GM12878 (cell line): ENCODE results near the gene ZC3H10. TPM values are rescaled to one million over a fixed set of nuclear protein-coding genes. Genes with fewer than 3 reads are reported as not detected.

ENCODE experiments used
- ATAC-seq: fragments of 200-7000 bp; cut with Tn5 transposase; 3 replicates; pipeline ENCODE4 v1.9.1; 2020; ENCODE audit warnings: mild to moderate bottlenecking, moderate library complexity
- BruUV-seq: library from RNA; stranded (reverse); fragments of 400-500 nt; replicated peaks from 2 replicates; lab custom pipeline; 2021; lab: Mats Ljungman, UMichigan
- CTCF ChIA-PET: fragments of 300-600 bp; sonication (Branson Sonifier 250); formaldehyde crosslinking; extraction: SDS; loops from one replicate; lab custom pipeline; 2021; ENCODE audit warnings: inconsistent platforms; lab: Yijun Ruan, JAX
- POLR2A ChIA-PET: fragments of 350-600 bp; formaldehyde crosslinking; extraction: SDS; loops from one replicate; lab custom pipeline; 2021; ENCODE audit warnings: inconsistent platforms; lab: Charles Lee
- RAD21 ChIA-PET: fragments of 300-600 bp; sonication (Branson Sonifier 250); formaldehyde crosslinking; loops from one replicate; lab custom pipeline; 2023; ENCODE audit warnings: antibody characterized with exemption; ENCODE audit not compliant: unreplicated experiment; lab: Charles Lee
- SMC1A ChIA-PET: fragments of 300-600 bp; sonication (Branson Sonifier 250); formaldehyde crosslinking; loops from one replicate; lab custom pipeline; 2023; ENCODE audit not compliant: unreplicated experiment, uncharacterized antibody; lab: Charles Lee
- DNase-seq: peaks from one replicate; pipeline ENCODE4 v3.0.0-alpha.2; 2011; ENCODE audit warnings: low read depth, low spot score
- FAIRE-seq: peaks from 3 replicates; lab custom pipeline; 2011; peaks lifted over from hg19 to GRCh38; lab: Jason Lieb, UNC
- H2AFZ ChIP-seq: 2 replicates; pipeline ENCODE4 v1.6.0; 2011; ENCODE audit warnings: low read depth, low read length, control low read depth; ENCODE audit not compliant: control insufficient read depth
- H3K27ac ChIP-seq: 2 replicates; pipeline ENCODE4 v1.5.1; 2011; ENCODE audit warnings: control low read depth; ENCODE audit not compliant: control insufficient read depth, insufficient read depth
- H3K27me3 ChIP-seq, 2 experiments: replicated peaks in 1 of 2; 2 replicates each; pipeline versions ENCODE4 v1.6.0 to v1.6.1; 2011; ENCODE audit warnings: low read length in 1 of 2; ENCODE audit not compliant: control insufficient read depth in 2 of 2, insufficient read depth in 2 of 2
- H3K36me3 ChIP-seq, 2 experiments: 2 replicates each; pipeline ENCODE4 v1.5.1; 2011; ENCODE audit warnings: low read length in 1 of 2; ENCODE audit not compliant: control insufficient read depth in 2 of 2, insufficient read depth in 2 of 2
- H3K4me1 ChIP-seq: 2 replicates; pipeline ENCODE4 v1.6.1; 2011; ENCODE audit warnings: mild to moderate bottlenecking, low read length, moderate library complexity, mixed read lengths; ENCODE audit not compliant: control insufficient read depth, insufficient read depth
- H3K4me2 ChIP-seq: 2 replicates; pipeline ENCODE4 v1.6.0; 2011; ENCODE audit warnings: control low read depth; ENCODE audit not compliant: control insufficient read depth, insufficient read depth
- H3K4me3 ChIP-seq: fragments of 200-600 bp; sonication (generic); 2 replicates; pipeline ENCODE4 v1.5.1; 2016
- H3K79me2 ChIP-seq: 2 replicates; pipeline ENCODE4 v1.6.0; 2011; ENCODE audit warnings: low read length; ENCODE audit not compliant: control insufficient read depth, insufficient read depth
- H3K9ac ChIP-seq: 2 replicates; pipeline ENCODE4 v1.8.0; 2011; ENCODE audit warnings: low read length, control low read depth, mixed read lengths; ENCODE audit not compliant: control insufficient read depth, insufficient read depth
- H3K9me3 ChIP-seq: replicated peaks from 3 replicates; pipeline ENCODE4 v1.5.1; 2011; ENCODE audit warnings: mild to moderate bottlenecking, low read length; ENCODE audit not compliant: control insufficient read depth, insufficient read depth
- H4K20me1 ChIP-seq: 2 replicates; pipeline ENCODE4 v1.6.0; 2011; ENCODE audit not compliant: control insufficient read depth, insufficient read depth
- FOXK2 ChIP-seq: fragments of 450-650 bp; IDR thresholded peaks from 2 replicates; pipeline ENCODE4 v1.6.1; 2017; ENCODE audit warnings: mild to moderate bottlenecking, moderate library complexity
- JUNB ChIP-seq: IDR thresholded peaks from 2 replicates; pipeline ENCODE4 v1.6.1; 2016; ENCODE audit warnings: antibody characterized with exemption, mild to moderate bottlenecking
- KDM1A ChIP-seq: fragments of 200-600 bp; sonication (generic); IDR thresholded peaks from 2 replicates; pipeline ENCODE4 v1.6.1; 2016; ENCODE audit warnings: borderline replicate concordance
- MTA2 ChIP-seq: fragments of 450-650 bp; IDR thresholded peaks from 2 replicates; pipeline ENCODE4 v1.6.1; 2016; ENCODE audit warnings: low read depth, mild to moderate bottlenecking, moderate library complexity
- NFYB ChIP-seq: IDR thresholded peaks from 2 replicates; pipeline ENCODE4 v1.6.1; 2011; ENCODE audit warnings: low read depth, mild to moderate bottlenecking, low read length, improper control_type of control experiment, moderate library complexity; ENCODE audit not compliant: insufficient read depth
- NR2C2 ChIP-seq: IDR thresholded peaks from 2 replicates; pipeline ENCODE4 v1.6.1; 2011; ENCODE audit warnings: borderline replicate concordance, low read depth; ENCODE audit not compliant: control insufficient read depth, insufficient read length
- PML ChIP-seq: IDR thresholded peaks from 2 replicates; pipeline ENCODE4 v1.6.1; 2012; ENCODE audit warnings: low read length, inconsistent platforms
- POLR2A ChIP-seq: IDR thresholded peaks from 2 replicates; pipeline ENCODE4 v1.6.1; 2011; ENCODE audit warnings: low read depth, mild to moderate bottlenecking, low read length
- RB1 ChIP-seq: fragments of 450-650 bp; formaldehyde crosslinking; IDR thresholded peaks from 2 replicates; pipeline ENCODE4 v1.6.1; 2017; ENCODE audit warnings: mild to moderate bottlenecking, borderline replicate concordance
- SIN3A ChIP-seq: IDR thresholded peaks from 2 replicates; pipeline ENCODE4 v1.6.1; 2012; ENCODE audit warnings: low read depth, low read length, improper control_type of control experiment
- TAF1 ChIP-seq: IDR thresholded peaks from 2 replicates; pipeline ENCODE4 v1.6.1; 2011; ENCODE audit warnings: mild to moderate bottlenecking, low read depth, low read length, borderline replicate concordance
- ZNF207 ChIP-seq: fragments of 450-650 bp; IDR thresholded peaks from 2 replicates; pipeline ENCODE4 v1.6.1; 2014; ENCODE audit warnings: antibody characterized with exemption, mild to moderate bottlenecking, borderline replicate concordance
- ZNF24 ChIP-seq: fragments of 450-650 bp; IDR thresholded peaks from 2 replicates; pipeline ENCODE4 v1.6.1; 2017; ENCODE audit warnings: antibody characterized with exemption, mild to moderate bottlenecking
- ZNF622 ChIP-seq: fragments of 450-650 bp; IDR thresholded peaks from 2 replicates; pipeline ENCODE4 v1.6.1; 2017; ENCODE audit warnings: mild to moderate bottlenecking, inconsistent platforms
- WGBS: methylation state at CpG from one replicate; pipeline ENCODE4 v1.1.6; 2016; ENCODE audit warnings: low lambda C conversion rate; ENCODE audit not compliant: insufficient replicate concordance, insufficient coverage; ENCODE audit errors: missing lambda C conversion rate; 5-methylcytosine and 5-hydroxymethylcytosine counted together
- in situ Hi-C: fragments of 300-500 bp; cut with MboI; formaldehyde crosslinking; loops from 9 replicates; pipeline ENCODE4 v1.14.3; 2018; ENCODE audit warnings: mixed read lengths
- intact Hi-C: fragments of 100-400 bp; cut with micrococcal nuclease; formaldehyde crosslinking; loops from one replicate; pipeline ENCODE4 v1.14.2; 2022; ENCODE audit not compliant: unreplicated experiment
- polyA plus RNA-seq, 11 experiments: library from polyadenylated mRNA; depleted of rRNA in 4 of 11; unstranded in 6 of 11; stranded (reverse) in 5 of 11; fragments of >200 nt; fragmentation: Nextera tagmentation in 4 of 11; fragmentation: Illumina TruSeq in 1 of 11; extraction: Ambion mirVana in 4 of 11; extraction: Trizol in 1 of 11; gene quantifications; 1 replicate in 1 of 11; 2 replicates in 10 of 11; pipeline versions ENCODE4 v1.2.1 to v1.2.3, GENCODE V29; 2011 to 2016; ENCODE audit warnings: inconsistent platforms in 2 of 11, missing spikeins in 2 of 11, low read depth in 1 of 11
- total RNA-seq, 4 experiments: library from RNA; depleted of rRNA in 3 of 4; stranded (reverse); fragments of >200 nt in 3 of 4; fragmentation: Illumina TruSeq in 1 of 4; extraction: Trizol in 1 of 4; gene quantifications; 2 replicates each; pipeline versions ENCODE4 v1.2.1 to v1.2.3, GENCODE V29; 2013 to 2021
- TF ChIP-seq, protein P1 (sequence below): IDR thresholded peaks from 2 replicates; pipeline ENCODE4 v1.6.1; 2011; ENCODE audit warnings: low read depth, mild to moderate bottlenecking, low read length, moderate library complexity, borderline replicate concordance; ENCODE audit errors: extremely low read depth
- TF ChIP-seq, protein P2 (sequence below): IDR thresholded peaks from 2 replicates; pipeline ENCODE4 v1.6.1; 2011; ENCODE audit warnings: borderline replicate concordance, low read depth, mild to moderate bottlenecking, moderate library complexity, low read length; ENCODE audit not compliant: insufficient read depth, poor library complexity, severe bottlenecking

Gene ZC3H10
- total and polyA plus RNA-seq, 10 of the 15 experiments (the other 5 are each of a cell fraction or from before 2014, with no cell fraction given) = 0.56 to 6.4 (median 3.7) TPM

DNA sequence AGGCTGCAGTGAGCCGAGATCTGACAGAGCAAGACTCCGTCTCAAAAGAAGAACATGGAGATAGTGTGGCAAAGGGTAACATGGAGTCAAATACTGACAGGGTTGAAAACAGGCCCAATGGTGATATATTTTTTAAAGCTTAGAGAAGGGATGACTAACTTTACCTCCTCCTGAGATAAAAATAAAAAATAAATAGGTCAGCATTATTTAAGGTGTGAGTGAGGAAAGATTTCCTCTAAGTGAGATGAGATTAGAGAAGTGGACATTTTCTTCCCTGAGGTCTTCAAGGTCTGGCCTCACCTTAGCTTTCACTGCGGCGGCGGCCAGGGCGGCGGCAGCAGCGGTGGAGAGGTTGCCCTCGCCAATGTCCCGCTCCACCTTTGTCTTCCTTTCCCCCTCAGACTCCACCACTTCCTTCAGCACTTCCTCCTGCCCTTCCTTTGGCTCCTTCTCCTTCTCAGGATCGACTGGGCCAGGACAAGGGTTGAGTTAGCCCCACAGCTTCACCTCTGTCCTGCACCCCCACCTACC, 51.2 kb downstream of the ZC3H10 start:
- H3K27ac ChIP-seq = no peak overlapping the region
- CTCF ChIA-PET = no interaction called here
- intact Hi-C loops = no loop called here
- no peaks in the 10 kb centered on the region for H3K9me3 ChIP-seq
- H4K20me1 ChIP-seq = no peaks in the 10 kb centered on the region
- 98% methylated on average over 11 of the region's 11 CpGs for WGBS
- H3K36me3 ChIP-seq = peaks cover 24 to 28% of the 10 kb centered on the region in 2 experiments
- H3K4me3 ChIP-seq = no peak overlapping the region
- DNase-seq = no peak
- H3K79me2 ChIP-seq = no peaks in the 10 kb centered on the region
- no peak for FAIRE-seq
- H2AFZ ChIP-seq = no peak overlapping the region
- TF ChIP-seq MTA2 (no peak), FOXK2 (no peak), KDM1A (no peak), ZNF24 (no peak), RB1 (no peak), SIN3A (no peak), TAF1 (no peak)
- TF ChIP-seq, protein P1, sequence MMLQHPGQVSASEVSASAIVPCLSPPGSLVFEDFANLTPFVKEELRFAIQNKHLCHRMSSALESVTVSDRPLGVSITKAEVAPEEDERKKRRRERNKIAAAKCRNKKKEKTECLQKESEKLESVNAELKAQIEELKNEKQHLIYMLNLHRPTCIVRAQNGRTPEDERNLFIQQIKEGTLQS = no peak
- TF ChIP-seq, all 136 proteins: peak for 0
- RAD21 ChIA-PET = no interaction called here
- in situ Hi-C loops = no loop called here
- BruUV-seq = no TSS peak
- Histone ChIP-seq H3K4me2 (no peak overlapping the region), H3K9ac (no peak overlapping the region), H3K4me1 (no peaks in the 10 kb centered on the region), H3K27me3 (no peaks in the 10 kb centered on the region)
- SMC1A ChIA-PET = no interaction called here
- ATAC-seq = no peak
- POLR2A ChIA-PET = no interaction called here

DNA sequence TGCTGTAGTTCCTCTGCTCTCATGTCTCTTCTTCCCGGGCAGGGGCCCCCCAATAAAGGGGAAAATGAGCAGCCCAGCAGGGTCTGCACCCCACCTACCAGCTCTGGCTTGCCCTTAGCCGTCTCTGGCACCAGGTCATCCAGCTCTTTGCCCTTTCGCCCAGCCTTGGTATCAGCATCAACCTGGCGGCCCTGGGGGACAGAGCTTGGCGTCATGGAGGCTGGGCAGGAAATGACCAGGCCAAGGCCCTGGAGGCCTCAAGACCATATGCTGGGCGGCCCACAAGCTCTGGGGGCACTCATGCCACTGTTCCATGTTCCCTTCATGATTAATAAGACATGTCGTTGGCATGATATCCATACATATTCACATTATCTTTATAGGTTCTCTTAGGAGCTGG, 54.8 kb downstream of the ZC3H10 start:
- Histone ChIP-seq H3K4me3 (no peak overlapping the region), H3K9ac (no peak overlapping the region), H4K20me1 (no peaks in the 10 kb centered on the region), H2AFZ (no peak overlapping the region), H3K9me3 (no peaks in the 10 kb centered on the region), H3K36me3 (peaks cover 20 to 25% of the 10 kb centered on the region in 2 experiments), H3K4me1 (no peaks in the 10 kb centered on the region), H3K79me2 (no peaks in the 10 kb centered on the region), H3K4me2 (no peak overlapping the region), H3K27me3 (no peaks in the 10 kb centered on the region), H3K27ac (no peak overlapping the region)
- RAD21 ChIA-PET = no interaction called here
- intact Hi-C loops = no loop called here
- no TSS peak for BruUV-seq
- POLR2A ChIA-PET = no interaction called here
- SMC1A ChIA-PET = no interaction called here
- TF ChIP-seq NFYB = no peak
- TF ChIP-seq JUNB = no peak
- no peak for TF ChIP-seq NR2C2
- TF ChIP-seq ZNF207 = no peak
- TF ChIP-seq, protein P2, sequence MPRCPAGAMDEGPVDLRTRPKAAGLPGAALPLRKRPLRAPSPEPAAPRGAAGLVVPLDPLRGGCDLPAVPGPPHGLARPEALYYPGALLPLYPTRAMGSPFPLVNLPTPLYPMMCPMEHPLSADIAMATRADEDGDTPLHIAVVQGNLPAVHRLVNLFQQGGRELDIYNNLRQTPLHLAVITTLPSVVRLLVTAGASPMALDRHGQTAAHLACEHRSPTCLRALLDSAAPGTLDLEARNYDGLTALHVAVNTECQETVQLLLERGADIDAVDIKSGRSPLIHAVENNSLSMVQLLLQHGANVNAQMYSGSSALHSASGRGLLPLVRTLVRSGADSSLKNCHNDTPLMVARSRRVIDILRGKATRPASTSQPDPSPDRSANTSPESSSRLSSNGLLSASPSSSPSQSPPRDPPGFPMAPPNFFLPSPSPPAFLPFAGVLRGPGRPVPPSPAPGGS = no peak
- no peak for TF ChIP-seq ZNF622
- peak; percentile 14; the same call in 1 of the 2 replicates for TF ChIP-seq POLR2A
- no peak for TF ChIP-seq PML
- FAIRE-seq (no peak), ATAC-seq (no peak), DNase-seq (no peak)
- 95% methylated on average over 7 of the region's 7 CpGs for WGBS
- in situ Hi-C loops = no loop called here
- CTCF ChIA-PET = interaction anchor here (1.2 to 2.1 kb wide), 2 partner anchors 15 to 434 kb away, joined by 3 to 6 read pairs; no protein-coding TSS in a partner anchor
